Measurements from ENCODE around the gene TUBA3E.
"Not testable (repeated sequence)": the region's sequence is repeated elsewhere in the genome, so short reads cannot be mapped to it uniquely, and the experiment has no call there.

GRCh38 chr2:130196052-130196451 is 2.2 kb downstream of the TUBA3E start:
- TF ChIP-seq CTCF, POLR2A (IDR thresholded peaks at IDR 0.05): not testable (repeated sequence)

All from adrenal gland (tissue), 5 donors.